Measurements from ENCODE around the gene DHCR7.

DHCR7 gene

GRCh38 chr11:71406681-71407080 is 41.5 kb downstream of the DHCR7 start:
- no peak for DNase-seq

DNA sequence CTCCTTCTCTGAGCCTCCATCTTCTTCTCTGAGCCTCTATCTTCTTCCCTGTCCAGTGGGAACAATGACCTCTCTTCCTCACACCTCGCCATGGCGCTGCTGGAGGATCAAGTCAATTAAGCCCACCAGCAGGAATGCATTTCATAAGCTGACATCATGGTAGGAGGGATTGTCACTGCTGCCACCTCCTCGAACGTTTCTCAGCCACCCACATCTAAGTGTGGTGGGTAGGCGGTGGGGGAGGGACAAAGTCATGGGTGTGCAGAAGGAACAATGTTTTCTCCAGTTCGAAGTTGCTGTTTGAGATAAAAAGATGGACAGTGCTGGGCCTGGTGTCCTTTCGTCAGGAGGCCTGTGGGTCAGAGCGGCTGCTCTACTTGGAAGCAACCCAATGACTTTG is 44.0 kb downstream of the DHCR7 start:
- DNase-seq: no peak

DNA sequence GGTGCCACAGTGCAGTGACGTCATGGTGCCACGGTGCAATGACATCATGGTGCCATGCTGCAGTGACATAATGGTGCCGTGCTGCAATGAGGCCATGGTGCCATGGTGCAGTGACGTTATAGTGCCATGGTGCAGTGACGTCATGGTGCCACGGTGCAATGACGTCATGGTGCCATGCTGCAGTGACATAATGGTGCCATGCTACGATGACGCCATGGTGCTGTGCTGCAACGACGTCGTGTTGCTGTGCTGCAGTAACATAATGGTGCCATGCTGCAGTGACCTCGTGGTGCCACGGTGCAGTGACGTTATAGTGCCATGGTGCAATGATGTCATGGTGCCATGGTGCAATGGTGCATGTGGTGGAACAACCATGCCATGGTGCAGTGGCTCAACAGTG is 45.3 kb downstream of the DHCR7 start:
- no peak for DNase-seq

- no peak for DNase-seq
Measured at GRCh38 chr11:71400216-71400615, 48.0 kb downstream of the DHCR7 start.

GRCh38 chr11:71399341-71399740 is 48.9 kb downstream of the DHCR7 start:
- DNase-seq: no peak

DNA sequence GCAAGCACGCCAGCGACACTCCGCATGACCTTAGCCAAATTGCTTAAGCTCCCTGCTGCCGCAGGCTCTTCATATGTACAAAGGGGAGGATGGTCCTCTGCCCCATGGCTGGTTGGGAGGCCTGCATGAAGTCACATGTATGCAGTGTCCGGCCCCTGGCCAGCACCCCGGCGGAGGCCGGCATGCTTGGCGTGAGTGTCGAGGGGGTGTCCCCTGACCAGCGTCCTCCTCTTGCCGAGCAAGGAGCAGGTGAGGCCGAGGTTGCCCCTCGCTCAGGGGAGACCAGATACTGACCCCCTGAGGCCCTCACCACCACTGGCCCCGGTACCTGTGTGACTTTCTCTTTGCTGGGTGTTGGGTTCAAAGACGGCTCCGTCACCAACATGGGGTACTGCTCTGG is 50.2 kb downstream of the DHCR7 start:
- no peak for DNase-seq

DNA sequence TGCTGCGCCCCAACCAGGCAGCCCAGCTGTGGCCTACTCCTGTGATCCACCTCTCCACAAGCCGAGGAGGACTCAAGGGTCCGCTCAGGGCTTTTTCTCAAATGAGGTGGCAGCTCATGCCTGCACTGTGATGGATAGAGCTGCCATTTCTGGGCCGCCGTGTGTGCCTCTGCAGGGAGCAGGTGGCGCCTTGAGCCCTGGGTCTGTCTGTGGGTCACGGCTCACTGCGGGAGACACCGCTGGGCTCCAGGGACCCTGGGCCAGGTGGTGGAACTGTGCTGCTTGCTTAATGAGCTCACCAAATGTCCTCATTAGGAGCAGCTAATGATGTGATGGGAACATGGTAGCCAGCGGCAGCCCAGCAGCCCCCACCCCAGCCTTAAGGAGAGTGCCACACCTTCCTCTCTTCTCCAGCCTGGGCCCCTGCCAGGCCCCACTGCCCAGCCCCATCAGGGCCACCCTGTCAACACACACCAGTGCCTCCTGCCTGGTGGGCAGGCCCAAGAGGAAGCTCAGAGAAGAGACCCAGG is 50.8 kb downstream of the DHCR7 start:
- no peak for DNase-seq

GRCh38 chr11:71396548-71397123 is 51.6 kb downstream of the DHCR7 start:
- no peak for DNase-seq

GRCh38 chr11:71395774-71396173 is 52.4 kb downstream of the DHCR7 start:
- no peak for DNase-seq

DNA sequence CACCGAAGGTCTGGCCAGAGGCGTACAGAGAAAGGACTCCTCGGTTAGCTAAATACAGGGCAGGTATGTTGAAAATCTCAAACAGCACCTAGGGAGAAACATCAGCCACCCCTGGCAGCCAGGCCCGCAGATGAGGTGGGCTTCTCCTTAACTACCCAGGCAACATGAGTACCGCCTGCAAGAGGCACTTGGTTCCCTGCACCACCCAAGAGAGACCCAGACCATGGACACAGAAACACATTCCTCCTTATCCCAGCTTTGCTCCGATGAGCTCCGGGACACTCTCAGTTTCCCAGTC is 53.0 kb downstream of the DHCR7 start:
- no peak for DNase-seq

- DNase-seq: no peak
Measured at GRCh38 chr11:71393283-71393682, 54.9 kb downstream of the DHCR7 start.

- no peak for DNase-seq
Measured at GRCh38 chr11:71391796-71392195, 56.4 kb downstream of the DHCR7 start.

DNA sequence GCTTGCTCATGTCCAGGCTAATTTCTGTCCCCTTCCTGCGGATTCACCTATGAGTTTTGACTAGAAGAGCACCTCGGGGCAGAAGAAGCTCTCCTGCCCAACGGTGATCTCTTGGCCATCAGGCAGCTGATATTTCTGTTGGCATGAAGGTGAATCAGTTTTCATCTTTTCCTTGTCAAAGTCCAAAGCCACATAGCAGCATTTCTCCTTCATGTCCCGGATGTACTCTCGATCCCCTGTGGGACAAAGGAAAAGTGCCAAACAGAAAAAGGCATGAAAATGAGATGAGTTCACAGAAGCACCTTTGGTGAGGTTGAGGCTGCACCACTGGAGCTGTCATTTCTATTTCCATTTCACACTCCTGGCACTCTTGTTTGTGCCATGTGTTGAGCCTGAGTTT is 56.8 kb downstream of the DHCR7 start:
- DNase-seq: no peak

- no peak for DNase-seq
Measured at GRCh38 chr11:71388637-71389235, 59.5 kb downstream of the DHCR7 start.

DNA sequence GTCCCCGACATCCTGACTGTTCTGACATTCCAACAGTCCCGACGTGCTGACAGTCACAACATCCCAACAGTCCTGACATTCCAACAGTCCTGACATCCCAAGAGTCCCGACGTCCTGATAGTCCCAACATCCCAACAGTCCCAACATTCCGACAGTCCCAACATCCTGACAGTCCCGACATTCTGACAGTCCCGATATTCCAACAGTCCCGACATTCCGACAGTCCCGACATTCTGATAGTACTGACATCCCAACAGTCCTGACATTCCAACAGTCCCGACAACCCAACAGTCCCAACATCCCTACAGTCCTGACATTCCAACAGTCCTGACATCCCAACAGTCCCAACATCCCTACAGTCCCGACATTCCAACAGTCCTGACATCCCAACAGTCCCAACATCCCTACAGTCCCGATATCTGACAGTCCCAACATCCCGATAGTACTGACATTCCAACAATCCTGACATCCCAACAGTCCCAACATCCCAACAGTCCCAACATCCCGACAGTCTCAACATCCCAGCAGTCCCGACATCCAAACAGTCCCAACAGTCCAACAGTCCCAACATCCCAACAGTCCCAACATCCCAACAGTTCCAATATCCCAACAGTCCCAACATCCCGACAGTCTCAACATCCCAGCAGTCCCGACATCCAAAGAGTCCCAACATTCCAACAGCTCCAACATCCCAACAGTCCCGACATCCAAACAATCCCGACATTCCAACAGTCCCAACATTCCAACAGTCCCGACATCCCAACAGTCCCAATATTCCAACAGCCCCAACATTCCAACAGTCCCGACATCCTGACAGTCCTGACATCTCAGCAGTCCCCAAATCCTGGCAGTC is 60.2 kb downstream of the DHCR7 start:
- no peak for DNase-seq

- DNase-seq: no peak
Measured at GRCh38 chr11:71387200-71387599, 61.0 kb downstream of the DHCR7 start.

DNA sequence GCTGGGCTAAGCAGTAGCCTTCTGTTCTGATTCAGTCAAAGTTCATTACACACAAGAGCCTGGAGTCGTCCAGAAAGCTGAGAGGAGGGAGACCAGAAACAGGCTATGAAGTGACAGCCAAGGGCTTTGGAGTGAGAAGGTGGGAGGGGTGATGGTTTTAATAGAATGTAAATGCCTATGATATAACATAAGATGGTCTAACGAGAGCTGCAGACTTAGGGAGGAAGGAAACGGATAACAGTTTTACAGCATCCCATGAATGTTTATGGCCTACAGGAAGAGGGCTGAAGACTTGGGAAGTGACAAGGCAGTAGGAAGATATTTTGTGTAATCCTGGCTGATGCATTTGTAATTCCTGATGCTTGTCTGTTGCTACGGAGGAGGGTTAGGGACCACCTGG is 62.0 kb downstream of the DHCR7 start:
- no peak for DNase-seq

GRCh38 chr11:71385091-71385490 is 63.1 kb downstream of the DHCR7 start:
- no peak for DNase-seq

DNA sequence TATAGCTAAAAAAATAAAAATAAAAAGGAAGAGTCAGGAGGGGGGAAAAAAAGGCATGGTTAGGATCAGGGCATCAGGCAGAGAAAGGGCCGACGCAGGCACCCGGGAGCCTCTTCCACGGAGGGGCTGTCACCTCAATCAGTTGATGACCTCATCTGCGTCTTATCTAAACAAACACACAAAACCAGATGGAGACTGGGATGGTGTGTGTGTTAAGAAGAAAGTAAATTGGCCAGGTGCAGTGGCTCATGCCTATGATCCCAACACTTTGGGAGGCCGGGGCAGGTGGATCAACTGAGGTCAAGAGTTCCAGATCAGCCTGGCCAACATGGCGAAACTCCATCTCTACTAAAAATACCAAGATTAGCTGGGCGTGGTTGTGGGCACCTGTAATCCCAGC is 63.6 kb downstream of the DHCR7 start:
- no peak for DNase-seq
